HG03439 (cell line): ENCODE results near the gene AK5.

Source experiments
- ATAC-seq: cut with Tn5 transposase; IDR thresholded peaks from one replicate; pipeline ENCODE4 v1.9.1; 2021; ENCODE audit warnings: mild to moderate bottlenecking, moderate library complexity; ENCODE audit not compliant: unreplicated experiment

Gene AK5, protein sequence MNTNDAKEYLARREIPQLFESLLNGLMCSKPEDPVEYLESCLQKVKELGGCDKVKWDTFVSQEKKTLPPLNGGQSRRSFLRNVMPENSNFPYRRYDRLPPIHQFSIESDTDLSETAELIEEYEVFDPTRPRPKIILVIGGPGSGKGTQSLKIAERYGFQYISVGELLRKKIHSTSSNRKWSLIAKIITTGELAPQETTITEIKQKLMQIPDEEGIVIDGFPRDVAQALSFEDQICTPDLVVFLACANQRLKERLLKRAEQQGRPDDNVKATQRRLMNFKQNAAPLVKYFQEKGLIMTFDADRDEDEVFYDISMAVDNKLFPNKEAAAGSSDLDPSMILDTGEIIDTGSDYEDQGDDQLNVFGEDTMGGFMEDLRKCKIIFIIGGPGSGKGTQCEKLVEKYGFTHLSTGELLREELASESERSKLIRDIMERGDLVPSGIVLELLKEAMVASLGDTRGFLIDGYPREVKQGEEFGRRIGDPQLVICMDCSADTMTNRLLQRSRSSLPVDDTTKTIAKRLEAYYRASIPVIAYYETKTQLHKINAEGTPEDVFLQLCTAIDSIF

GRCh38 chr1:77281491-77282186, at the start of gene AK5:
AK5 (plus strand) TSS chr1:77282019; CDS start chr1:77282314, 295 bp downstream.
- peak; percentile 55 for ATAC-seq

- ATAC-seq = no peak
Measured at GRCh38 chr1:77232829-77233228, 49.0 kb upstream of the AK5 start.

GRCh38 chr1:77234096-77234495, 47.7 kb upstream of the AK5 start:
- no peak for ATAC-seq

GRCh38 chr1:77234943-77235342, 46.9 kb upstream of the AK5 start:
- ATAC-seq = no peak

DNA sequence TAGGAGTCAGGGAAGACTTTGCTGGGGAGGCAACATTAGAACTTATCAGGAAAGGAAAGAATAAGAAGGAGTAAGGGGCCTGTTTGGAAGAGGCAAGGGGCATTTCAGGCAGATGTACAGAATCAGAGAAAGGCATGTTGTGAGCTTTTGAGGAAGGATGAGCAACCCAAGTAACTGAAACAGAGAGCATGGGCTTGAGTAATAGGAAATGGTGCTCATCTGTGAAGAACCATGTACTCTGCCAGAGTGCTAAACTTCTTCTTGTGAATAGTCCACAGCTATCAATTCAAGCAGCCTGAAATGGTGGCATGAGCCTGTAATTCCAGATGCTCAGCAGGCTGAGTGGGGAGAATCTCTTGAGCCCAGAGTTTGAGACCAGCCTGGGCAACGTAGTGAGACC, 43.4 kb upstream of the AK5 start:
- ATAC-seq = no peak

DNA sequence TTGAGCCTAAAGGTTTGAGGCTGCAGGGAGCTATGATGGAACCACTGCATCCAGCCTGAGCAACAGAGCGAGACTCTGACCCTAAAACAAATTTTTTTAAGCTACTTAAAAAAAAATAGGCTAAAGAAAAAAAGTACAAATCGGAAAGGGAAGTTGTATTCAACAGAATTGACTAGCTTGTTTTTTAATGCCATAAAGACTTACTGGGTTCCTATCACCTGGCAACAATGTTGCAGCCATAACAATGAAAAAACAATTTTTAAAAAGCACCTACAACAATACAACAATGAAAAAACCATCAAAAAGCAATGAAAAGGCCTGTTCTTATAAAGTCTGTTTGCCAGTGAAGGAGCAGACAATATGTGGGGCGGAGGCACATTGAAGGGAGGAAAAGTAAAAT, 42.5 kb upstream of the AK5 start:
- no peak for ATAC-seq

GRCh38 chr1:77245830-77246229, 36.0 kb upstream of the AK5 start:
- no peak for ATAC-seq

DNA sequence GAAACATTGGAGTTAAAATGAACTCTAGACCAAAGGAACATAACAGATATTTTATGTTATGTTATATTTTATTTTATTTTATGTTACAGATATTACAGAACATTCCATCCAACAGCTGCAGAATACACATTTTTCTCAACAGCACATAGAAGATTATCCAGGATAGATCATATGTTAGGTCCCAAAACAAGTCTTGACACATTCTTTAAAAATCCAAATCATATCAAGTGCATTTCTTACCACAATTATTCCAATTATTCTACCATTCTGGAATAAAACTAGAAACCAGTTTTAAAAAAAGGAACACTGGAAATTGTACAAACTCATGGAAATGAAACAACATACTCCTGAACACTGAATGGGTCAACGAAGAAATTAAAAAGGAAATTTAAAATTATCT, 31.7 kb upstream of the AK5 start:
- ATAC-seq = no peak

DNA sequence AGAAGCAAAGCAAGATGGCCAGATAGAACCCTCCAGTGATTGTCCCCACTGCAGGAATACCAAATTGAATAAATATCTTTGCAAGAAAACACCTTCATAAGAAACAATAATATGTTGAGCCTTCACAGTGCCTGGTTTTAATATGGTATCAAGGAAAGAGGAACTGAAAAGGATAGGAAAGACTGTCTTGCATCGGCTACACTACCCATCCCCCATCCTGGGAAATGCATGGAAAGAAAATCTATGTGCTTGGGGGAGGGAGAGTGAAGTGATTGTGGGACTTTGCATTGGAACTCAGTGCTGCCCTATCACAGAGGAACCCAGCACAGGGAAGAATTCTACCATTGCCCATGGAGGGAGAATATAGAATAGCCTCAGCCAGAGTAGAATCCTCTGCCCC, 28.6 kb upstream of the AK5 start:
- ATAC-seq = no peak

DNA sequence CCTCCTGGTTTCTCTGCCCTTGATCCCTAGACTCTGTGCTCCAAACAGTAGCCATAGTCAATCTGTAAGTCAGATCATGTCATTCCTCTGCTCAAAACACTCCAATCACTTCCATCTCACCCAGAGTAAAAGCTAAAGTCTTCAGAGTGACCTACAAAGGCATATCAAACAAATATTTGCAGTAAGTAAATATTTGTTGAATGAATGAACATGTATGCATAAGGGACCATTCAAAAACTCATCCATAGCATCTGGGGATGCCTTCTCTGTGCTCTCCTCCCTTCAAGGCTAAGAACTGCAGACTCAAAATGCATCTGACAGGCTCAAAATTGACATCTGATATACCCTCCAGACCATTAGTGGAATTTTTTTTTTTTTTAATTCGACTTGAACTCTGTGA, 18.1 kb upstream of the AK5 start:
- ATAC-seq = no peak

DNA sequence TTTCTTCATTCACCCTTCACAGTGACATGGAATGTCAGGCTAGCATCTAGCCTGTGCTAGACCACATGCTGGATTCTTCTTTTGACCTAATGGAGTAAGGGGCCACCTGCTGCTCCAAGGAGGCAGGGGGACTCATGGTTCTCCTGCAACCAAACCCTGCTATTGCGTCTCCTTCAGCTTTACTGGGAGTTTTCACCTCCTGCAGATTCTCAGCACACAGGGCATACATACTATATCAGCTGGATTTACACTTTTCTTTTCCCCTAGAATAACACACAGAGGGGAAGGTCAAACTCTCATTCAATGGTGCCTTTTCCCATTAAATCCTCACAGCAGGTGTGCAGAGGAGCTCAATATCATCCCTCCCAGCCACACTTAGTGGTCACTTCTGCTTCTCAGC, 16.6 kb upstream of the AK5 start:
- ATAC-seq = no peak

DNA sequence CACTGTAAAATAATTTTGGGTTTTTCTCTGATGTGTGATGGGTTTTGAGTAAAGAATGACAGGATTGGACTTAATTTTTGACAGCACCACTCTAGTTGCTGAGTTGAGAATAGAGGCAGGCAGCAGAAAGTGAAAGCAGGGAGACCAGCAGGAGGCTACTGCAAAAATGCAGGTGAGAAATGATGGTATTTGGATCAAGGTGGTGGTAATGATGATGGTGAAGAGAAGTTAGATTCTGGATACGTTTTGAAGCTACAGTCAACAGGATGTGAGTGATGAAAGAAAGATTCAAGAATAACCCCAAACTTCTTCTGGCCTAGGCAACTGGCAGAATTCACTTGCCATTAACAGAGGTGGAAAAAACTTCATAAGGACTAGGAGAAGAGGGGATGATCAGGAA, 14.8 kb upstream of the AK5 start:
- no peak for ATAC-seq

GRCh38 chr1:77271852-77272580, 9.8 kb upstream of the AK5 start:
- ATAC-seq = no peak

GRCh38 chr1:77273891-77274290, 7.9 kb upstream of the AK5 start:
- no peak for ATAC-seq

DNA sequence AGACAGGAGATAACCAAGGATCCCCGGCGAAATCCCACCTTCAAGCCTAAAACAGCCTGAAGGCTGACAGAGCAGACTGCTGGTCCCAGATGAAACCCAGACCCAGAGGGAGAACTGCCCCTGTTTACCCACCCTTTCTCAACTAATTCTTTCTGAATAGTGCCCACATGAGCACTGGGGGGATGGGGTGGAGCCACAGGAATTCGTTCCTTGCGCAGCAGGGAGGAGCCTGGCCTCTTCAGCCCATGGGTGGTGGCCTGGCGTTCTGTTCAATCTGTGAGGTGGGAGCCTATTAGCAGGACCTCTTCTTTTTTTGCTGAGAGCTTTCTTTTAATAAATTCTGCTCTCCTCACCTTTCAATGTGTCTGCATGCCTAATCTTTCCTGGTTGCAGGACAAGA, 6.6 kb upstream of the AK5 start:
- ATAC-seq = no peak

DNA sequence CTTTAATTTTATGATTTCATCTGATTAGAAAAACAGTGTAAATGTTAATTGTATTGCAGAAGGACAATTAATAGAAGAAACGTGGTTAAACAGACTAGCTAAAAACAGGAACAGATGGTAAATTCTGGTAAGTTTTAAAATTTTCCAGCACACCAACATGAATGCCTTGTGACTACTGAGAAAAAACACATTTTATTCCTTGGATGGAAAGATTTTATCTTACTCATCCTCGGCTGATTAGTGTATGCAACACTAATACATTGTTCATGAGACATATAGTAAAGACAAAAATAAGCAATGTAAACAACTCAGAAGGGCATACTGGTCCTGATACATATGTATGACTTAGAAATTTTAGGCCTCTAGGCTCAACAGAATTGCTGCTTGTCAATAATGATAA, 4.9 kb upstream of the AK5 start:
- no peak for ATAC-seq

DNA sequence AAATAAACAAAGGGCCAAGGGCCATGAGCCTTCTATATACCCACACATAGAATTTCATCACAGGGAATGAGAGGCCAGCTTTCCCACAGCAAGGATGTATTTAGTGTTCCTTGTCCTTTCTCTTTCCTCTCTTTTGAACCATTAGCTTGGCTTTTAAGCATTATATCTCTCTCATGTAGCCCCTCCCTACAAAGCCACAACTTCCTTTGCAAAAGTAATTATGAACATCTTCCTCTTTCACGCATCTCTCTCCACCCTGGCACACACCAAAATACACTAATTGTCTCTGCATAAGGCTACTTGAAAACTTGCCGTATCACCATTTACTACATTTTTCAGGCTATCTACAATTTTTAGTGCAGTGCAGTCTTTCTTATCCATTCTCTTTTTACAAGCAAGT, 1.9 kb upstream of the AK5 start:
- no peak for ATAC-seq

DNA sequence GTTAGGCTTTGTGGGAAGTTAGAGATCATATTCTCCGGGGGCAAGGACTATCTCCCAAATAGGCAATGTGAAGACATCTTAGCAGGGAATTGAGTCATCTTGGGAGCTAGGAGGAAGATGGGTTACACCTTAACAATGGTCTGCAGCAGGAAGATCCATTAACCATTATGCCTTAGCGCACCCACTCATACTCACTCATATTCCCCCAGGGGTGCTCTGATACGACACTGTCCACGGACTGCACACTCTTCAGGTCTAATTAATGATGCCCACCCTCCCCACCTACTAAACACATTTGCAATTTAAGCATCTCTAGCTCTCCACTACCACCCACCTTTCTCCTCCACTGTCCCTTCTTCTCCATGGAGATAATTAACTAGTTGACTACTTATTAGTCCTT, 857 bp upstream of the AK5 start:
- no peak for ATAC-seq

GRCh38 chr1:77282187-77282865, 507 bp downstream of the AK5 start:
- ATAC-seq = peak; percentile 32

DNA sequence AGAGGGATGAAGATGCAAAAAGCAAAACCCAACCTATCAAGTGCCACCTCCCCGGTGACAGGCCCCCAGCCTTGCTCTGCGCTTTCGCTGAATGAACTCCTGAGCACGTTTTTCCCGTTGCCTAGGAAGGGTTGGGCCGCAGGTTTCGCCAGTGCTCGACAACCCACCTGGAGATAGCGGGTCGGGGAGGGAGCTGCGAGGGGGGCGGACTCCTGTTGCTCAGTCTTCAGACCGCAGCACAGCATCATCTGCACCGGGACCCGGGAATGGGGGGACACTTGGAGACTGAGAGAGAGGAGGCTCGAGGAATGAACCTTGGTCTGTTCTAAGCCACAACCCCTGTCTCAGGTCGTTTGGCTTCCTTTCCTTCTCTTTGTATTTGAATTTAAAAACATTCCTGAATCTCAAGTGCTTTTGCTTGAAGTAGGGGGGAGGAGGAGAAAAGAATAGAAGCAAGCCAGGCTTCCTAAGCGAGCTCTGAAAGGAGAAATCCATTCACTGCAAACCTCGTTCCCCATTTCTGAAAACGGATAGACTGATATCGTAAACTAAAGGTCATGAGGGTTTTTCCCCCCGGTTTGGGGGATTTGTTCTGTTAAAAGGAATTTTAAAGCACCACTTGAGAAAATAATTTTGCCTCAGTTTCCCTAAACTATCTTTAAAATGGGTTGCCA, 1.2 kb downstream of the AK5 start:
- ATAC-seq = no peak
